Esophagus muscularis mucosa (tissue), 3 donors: ENCODE data around the gene SYMPK.

Experiments
- POLR2AphosphoS5 ChIP-seq, 2 donors: sonication (generic); formaldehyde crosslinking; IDR thresholded peaks; one replicate each; pipeline ENCODE4 v1.6.1; 2017; ENCODE audit warnings: antibody characterized with exemption in 2 of 2
- TF ChIP-seq, protein P1 (sequence below), 3 experiments: fragments of 200-600 bp in 2 of 3; fragments of 450-650 bp in 1 of 3; sonication (generic) in 2 of 3; IDR thresholded peaks; one replicate each; pipeline ENCODE4 v1.5.1; 2017 to 2019; ENCODE audit warnings: antibody characterized with exemption in 3 of 3, mild to moderate bottlenecking in 2 of 3, moderate library complexity in 1 of 3

DNA sequence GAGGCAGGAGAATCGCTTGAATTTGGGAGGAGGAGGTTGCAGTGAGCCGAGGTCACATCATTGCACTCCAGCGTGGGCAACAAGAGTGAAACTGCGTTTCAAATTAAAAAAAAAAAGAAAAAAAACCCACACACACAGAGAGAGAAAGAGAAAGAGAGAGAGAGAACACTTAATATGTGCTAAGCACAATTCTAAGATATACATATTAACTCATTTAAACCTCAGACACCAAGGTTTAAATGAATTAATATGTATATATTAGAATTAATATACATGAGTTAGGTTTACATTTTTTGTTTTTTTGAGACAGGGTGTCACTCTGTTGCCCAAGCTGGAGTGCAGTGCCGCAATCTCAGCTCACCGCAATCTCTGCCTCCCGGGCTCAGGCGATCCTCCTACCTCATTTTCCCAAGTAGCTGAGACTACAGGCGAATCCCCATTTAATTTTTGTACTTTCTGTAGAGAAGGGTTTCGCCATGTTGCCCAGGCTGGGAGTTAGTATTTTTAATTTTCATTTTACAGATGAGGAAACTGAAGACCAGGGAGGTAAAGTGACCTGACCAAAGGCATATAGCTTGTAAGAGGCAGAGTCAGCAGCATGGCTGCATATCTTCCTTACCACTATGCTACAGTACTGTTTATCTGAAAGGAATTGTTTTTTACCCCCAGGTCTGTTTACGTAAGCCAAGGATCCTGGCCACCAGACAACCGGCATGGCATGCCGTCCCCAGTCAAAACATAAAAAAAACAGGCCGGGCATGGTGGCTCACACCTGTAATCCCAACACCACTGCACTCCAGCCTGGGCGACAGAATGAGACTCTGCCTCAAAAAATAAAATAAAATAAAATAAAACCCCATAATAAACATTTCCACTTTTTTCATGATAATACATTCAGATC, 2.3 kb downstream of the SYMPK start:
- no peak for TF ChIP-seq POLR2AphosphoS5 (IDR thresholded peaks at IDR 0.05)
- TF ChIP-seq, protein P1, sequence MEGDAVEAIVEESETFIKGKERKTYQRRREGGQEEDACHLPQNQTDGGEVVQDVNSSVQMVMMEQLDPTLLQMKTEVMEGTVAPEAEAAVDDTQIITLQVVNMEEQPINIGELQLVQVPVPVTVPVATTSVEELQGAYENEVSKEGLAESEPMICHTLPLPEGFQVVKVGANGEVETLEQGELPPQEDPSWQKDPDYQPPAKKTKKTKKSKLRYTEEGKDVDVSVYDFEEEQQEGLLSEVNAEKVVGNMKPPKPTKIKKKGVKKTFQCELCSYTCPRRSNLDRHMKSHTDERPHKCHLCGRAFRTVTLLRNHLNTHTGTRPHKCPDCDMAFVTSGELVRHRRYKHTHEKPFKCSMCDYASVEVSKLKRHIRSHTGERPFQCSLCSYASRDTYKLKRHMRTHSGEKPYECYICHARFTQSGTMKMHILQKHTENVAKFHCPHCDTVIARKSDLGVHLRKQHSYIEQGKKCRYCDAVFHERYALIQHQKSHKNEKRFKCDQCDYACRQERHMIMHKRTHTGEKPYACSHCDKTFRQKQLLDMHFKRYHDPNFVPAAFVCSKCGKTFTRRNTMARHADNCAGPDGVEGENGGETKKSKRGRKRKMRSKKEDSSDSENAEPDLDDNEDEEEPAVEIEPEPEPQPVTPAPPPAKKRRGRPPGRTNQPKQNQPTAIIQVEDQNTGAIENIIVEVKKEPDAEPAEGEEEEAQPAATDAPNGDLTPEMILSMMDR (IDR thresholded peaks at IDR 0.05) = no peak
